ENCODE measurements around the gene ODAD3. TPM values are rescaled to one million over a fixed set of nuclear protein-coding genes. Genes with fewer than 3 reads are reported as not detected.
"Not testable (repeated sequence)": the region's sequence is repeated elsewhere in the genome, so short reads cannot be mapped to it uniquely, and the experiment has no call there.

ODAD3 gene
- total RNA-seq, 1 experiment from 2014 or later = 0.39 TPM

DNA sequence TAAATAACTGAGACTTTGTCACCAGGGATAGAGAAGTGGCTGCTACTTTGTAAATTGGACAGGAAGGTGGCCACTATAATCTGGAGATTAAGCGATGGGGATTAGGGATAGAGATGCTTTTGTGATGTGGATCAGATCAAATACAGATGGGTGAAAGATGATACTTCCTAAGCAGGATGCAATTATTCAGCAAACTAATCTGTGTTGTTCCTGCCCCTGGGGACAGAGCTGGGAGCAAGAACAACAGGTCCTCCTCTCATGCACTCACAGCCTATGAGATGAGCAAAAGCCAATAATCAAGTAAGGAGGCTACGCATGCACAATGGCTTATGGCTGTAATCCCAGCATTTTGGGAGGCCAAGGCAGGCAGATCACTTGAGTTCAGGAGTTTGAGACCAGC, 20.4 kb downstream of the ODAD3 start:
- no peaks in the 10 kb centered on the region for H4K20me1 ChIP-seq (ENCODE audit: insufficient read depth)
- H3K9me3 ChIP-seq (ENCODE audit: insufficient read depth, low read depth) = no peaks in the 10 kb centered on the region
- no peak overlapping the region for H3K4me3 ChIP-seq
- H3K36me3 ChIP-seq (ENCODE audit: low read depth) = peaks cover 15% of the 10 kb centered on the region
- POLR2A ChIA-PET (ENCODE audit: unreplicated experiment) = no interaction called here
- DNase-seq = no peak
- no peak overlapping the region for H3K4me2 ChIP-seq
- H3K9me2 ChIP-seq (ENCODE audit: insufficient read depth) = no peaks in the 10 kb centered on the region
- no peak for TF ChIP-seq EZH2 (IDR thresholded peaks at IDR 0.05; ENCODE audit: low read depth)
- TF ChIP-seq, protein P1, sequence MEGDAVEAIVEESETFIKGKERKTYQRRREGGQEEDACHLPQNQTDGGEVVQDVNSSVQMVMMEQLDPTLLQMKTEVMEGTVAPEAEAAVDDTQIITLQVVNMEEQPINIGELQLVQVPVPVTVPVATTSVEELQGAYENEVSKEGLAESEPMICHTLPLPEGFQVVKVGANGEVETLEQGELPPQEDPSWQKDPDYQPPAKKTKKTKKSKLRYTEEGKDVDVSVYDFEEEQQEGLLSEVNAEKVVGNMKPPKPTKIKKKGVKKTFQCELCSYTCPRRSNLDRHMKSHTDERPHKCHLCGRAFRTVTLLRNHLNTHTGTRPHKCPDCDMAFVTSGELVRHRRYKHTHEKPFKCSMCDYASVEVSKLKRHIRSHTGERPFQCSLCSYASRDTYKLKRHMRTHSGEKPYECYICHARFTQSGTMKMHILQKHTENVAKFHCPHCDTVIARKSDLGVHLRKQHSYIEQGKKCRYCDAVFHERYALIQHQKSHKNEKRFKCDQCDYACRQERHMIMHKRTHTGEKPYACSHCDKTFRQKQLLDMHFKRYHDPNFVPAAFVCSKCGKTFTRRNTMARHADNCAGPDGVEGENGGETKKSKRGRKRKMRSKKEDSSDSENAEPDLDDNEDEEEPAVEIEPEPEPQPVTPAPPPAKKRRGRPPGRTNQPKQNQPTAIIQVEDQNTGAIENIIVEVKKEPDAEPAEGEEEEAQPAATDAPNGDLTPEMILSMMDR (conservative IDR thresholded peaks at IDR 0.05) = no peak
- H3F3A ChIP-seq (ENCODE audit: insufficient read depth, low read depth) = peaks cover 46% of the 10 kb centered on the region
- peaks cover 8% of the 10 kb centered on the region; the same call in 1 of the 2 replicates for H3K4me1 ChIP-seq (replicated peaks; ENCODE audit: insufficient read depth)
- BruUV-seq (replicated peaks) = no TSS peak
- intact Hi-C loops (cut with micrococcal nuclease; ENCODE audit: unreplicated experiment) = no loop called here
- no peaks in the 10 kb centered on the region for H3K27me3 ChIP-seq (ENCODE audit: insufficient read depth, low read depth)
- H3K27ac ChIP-seq = no peak overlapping the region
- peaks cover 16% of the 10 kb centered on the region for H3K79me2 ChIP-seq (ENCODE audit: low read depth)
- CTCF ChIA-PET = no interaction called here
- no peak overlapping the region for H2AFZ ChIP-seq

DNA sequence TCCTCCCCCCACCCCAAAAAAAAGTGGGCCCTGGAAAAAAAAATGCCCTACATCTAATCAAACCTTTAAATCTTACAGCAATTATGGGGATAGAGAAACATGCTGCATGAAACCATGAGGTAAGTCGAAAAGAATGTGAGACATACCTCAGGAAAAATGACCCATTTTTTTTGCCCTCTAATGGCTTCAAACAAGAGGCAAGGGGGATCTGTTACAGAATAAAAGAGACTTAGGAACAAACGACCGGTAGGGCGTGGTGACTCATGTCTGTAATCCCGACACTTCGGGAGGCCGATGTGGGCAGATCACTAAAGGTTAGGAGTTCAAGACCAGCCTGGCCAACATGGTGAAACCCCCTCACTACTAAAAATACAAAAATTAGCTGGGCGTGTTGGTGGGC, 24.2 kb downstream of the ODAD3 start:
- intact Hi-C loops (cut with micrococcal nuclease; ENCODE audit: unreplicated experiment) = no loop called here
- no peaks in the 10 kb centered on the region for H3K79me2 ChIP-seq (ENCODE audit: low read depth)
- H3K4me1 ChIP-seq (replicated peaks; ENCODE audit: insufficient read depth) = no peaks in the 10 kb centered on the region
- no peaks in the 10 kb centered on the region for H3K9me3 ChIP-seq (ENCODE audit: insufficient read depth, low read depth)
- peak overlapping the region; percentile 55 for H3K27ac ChIP-seq
- H3K9me2 ChIP-seq (ENCODE audit: insufficient read depth) = no peaks in the 10 kb centered on the region
- H3K36me3 ChIP-seq (ENCODE audit: low read depth) = peaks cover 19% of the 10 kb centered on the region
- H3F3A ChIP-seq (ENCODE audit: insufficient read depth, low read depth) = peaks cover 31% of the 10 kb centered on the region
- TF ChIP-seq EZH2 (IDR thresholded peaks at IDR 0.05; ENCODE audit: low read depth) = no peak
- TF ChIP-seq, protein P1 (conservative IDR thresholded peaks at IDR 0.05) = no peak
- H3K4me2 ChIP-seq = no peak overlapping the region
- no peaks in the 10 kb centered on the region for H3K27me3 ChIP-seq (ENCODE audit: insufficient read depth, low read depth)
- ChIA-PET CTCF (no interaction called here), POLR2A (ENCODE audit: unreplicated experiment) (no interaction called here)
- BruUV-seq (replicated peaks) = no TSS peak
- no peak overlapping the region for H2AFZ ChIP-seq
- DNase-seq = peak; percentile 16 to 88
- H3K4me3 ChIP-seq = no peak overlapping the region
- no peaks in the 10 kb centered on the region for H4K20me1 ChIP-seq (ENCODE audit: insufficient read depth)

DNA sequence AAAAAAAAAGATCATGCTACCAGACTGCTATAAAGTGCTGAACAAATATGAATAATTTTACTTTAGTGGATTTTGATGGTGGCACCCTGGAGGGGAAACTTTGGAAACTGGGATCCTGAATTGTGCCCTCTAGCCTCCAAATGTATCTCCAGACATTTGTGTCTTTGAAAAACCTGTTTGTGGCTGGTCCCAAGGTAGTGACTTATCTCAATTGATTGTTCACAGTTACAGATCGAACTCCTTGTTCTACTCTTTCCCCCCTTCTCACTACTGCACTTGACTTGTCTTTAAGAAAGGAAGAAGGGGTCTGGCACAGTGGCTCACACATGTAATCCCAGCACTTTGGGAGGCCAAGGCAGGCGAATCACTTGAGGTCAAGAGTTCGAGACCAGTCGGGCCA, 26.3 kb downstream of the ODAD3 start:
- BruUV-seq (replicated peaks) = no TSS peak
- H3F3A ChIP-seq (ENCODE audit: insufficient read depth, low read depth) = peaks cover 27% of the 10 kb centered on the region; the same call in 1 of the 2 replicates

DNA sequence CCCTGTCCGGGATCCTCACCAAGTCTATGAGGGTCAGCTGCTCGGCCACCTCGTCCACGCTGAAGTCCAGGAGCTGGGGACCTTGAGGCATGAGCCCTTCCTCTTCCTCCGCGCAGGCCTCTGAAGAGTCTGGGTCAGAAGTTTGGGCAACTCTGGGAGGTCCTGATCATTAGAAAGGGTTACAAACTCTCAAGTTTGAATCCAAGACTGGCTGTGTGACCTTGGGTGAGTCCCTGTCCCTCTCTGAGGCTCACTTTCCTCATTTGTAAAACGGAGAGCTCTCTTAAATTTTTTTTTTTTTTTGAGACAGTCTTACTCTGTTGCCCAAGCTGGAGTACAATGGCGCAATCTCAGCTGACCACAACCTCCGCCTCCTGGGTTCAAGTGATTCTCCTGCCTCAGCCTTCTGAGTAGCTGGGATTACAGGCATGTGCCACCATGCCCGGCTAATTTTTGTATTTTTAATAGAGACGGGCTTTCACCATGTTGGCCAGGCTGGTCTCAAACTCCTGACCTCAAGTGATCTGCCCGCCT, 28.2 kb downstream of the ODAD3 start:
- H3K9me3 ChIP-seq (ENCODE audit: insufficient read depth, low read depth); CTCF ChIA-PET; H3K4me3 ChIP-seq; DNase-seq; H3K27ac ChIP-seq; H3K4me1 ChIP-seq (replicated peaks; ENCODE audit: insufficient read depth); H3K79me2 ChIP-seq (ENCODE audit: low read depth); H3K9me2 ChIP-seq (ENCODE audit: insufficient read depth); H3K4me2 ChIP-seq; H3K27me3 ChIP-seq (ENCODE audit: insufficient read depth, low read depth); intact Hi-C loops (cut with micrococcal nuclease; ENCODE audit: unreplicated experiment); H2AFZ ChIP-seq; BruUV-seq (replicated peaks); H4K20me1 ChIP-seq (ENCODE audit: insufficient read depth): not testable (repeated sequence)
- POLR2A ChIA-PET (ENCODE audit: unreplicated experiment) = interaction anchor here (0.6 kb wide), 1 partner anchor 11 kb away, joined by 6 read pairs; no protein-coding TSS in a partner anchor
- Histone ChIP-seq H3F3A (ENCODE audit: insufficient read depth, low read depth) (peaks cover 27% of the 10 kb centered on the region; the same call in 1 of the 2 replicates), H3K36me3 (ENCODE audit: low read depth) (peaks cover 13% of the 10 kb centered on the region)

More for the DNA sequence above, 26.3 kb downstream of the ODAD3 start:
- ChIA-PET POLR2A (ENCODE audit: unreplicated experiment) (no interaction called here), CTCF (no interaction called here)
- H3K9me2 ChIP-seq (ENCODE audit: insufficient read depth) = no peaks in the 10 kb centered on the region
- TF ChIP-seq EZH2 (IDR thresholded peaks at IDR 0.05; ENCODE audit: low read depth) = no peak
- TF ChIP-seq, protein P1 (conservative IDR thresholded peaks at IDR 0.05) = no peak
- H4K20me1 ChIP-seq (ENCODE audit: insufficient read depth) = no peaks in the 10 kb centered on the region
- no peak overlapping the region for H2AFZ ChIP-seq
- no peaks in the 10 kb centered on the region for H3K4me1 ChIP-seq (replicated peaks; ENCODE audit: insufficient read depth)
- no peak overlapping the region for H3K4me2 ChIP-seq
- H3K79me2 ChIP-seq (ENCODE audit: low read depth) = no peaks in the 10 kb centered on the region
- no peak overlapping the region for H3K27ac ChIP-seq
- no peak overlapping the region for H3K4me3 ChIP-seq
- intact Hi-C loops (cut with micrococcal nuclease; ENCODE audit: unreplicated experiment) = no loop called here
- no peak for DNase-seq
- no peaks in the 10 kb centered on the region for H3K9me3 ChIP-seq (ENCODE audit: insufficient read depth, low read depth)
- peaks cover 13% of the 10 kb centered on the region for H3K36me3 ChIP-seq (ENCODE audit: low read depth)
- H3K27me3 ChIP-seq (ENCODE audit: insufficient read depth, low read depth) = no peaks in the 10 kb centered on the region
